Lower leg skin (tissue), 4 donors: Measurements from ENCODE around the gene MYH9. TPM values are rescaled to one million over a fixed set of nuclear protein-coding genes. Genes with fewer than 3 reads are reported as not detected.

Experiments
- DNase-seq, 2 donors: peaks; one replicate each; pipeline ENCODE4 v3.0.0-alpha.2; 2019; ENCODE audit warnings: low spot score in 2 of 2
- H3K4me3 ChIP-seq: fragments of 200-600 bp; sonication (generic); 2 replicates; pipeline ENCODE4 v1.5.1; 2017; ENCODE audit warnings: mild to moderate bottlenecking, low read depth; ENCODE audit not compliant: poor library complexity, severe bottlenecking
- CTCF ChIP-seq, 3 donors: fragments of 450-650 bp; IDR thresholded peaks; one replicate each; pipeline ENCODE4 v1.5.1; 2016; ENCODE audit warnings: antibody characterized with exemption in 3 of 3, mild to moderate bottlenecking in 3 of 3, moderate library complexity in 2 of 3
- POLR2A ChIP-seq, 2 donors: fragments of 450-650 bp; IDR thresholded peaks; one replicate each; pipeline ENCODE4 v1.6.1; 2016 to 2017; ENCODE audit warnings: antibody characterized with exemption in 2 of 2, mild to moderate bottlenecking in 1 of 2, moderate library complexity in 1 of 2
- WGBS, 2 donors: methylation state at CpG; one replicate each; pipeline ENCODE4 v1.1.5; 2018; 5-methylcytosine and 5-hydroxymethylcytosine counted together
- intact Hi-C: fragments of 100-400 bp; cut with DNase I; formaldehyde crosslinking; loops from one replicate; pipeline ENCODE4 v1.15.0; 2023; ENCODE audit warnings: low total_unique reads
- total RNA-seq, 4 donors: library from RNA; depleted of rRNA; stranded (reverse); fragments of >200 nt; gene quantifications; one replicate each; pipeline ENCODE4 v1.1.0, GENCODE V29; 2016

MYH9 gene
- total RNA-seq, 4 donors from 2014 or later = 258 to 335 (median 307) TPM

- TF ChIP-seq CTCF (IDR thresholded peaks at IDR 0.05) (no peak), POLR2A (IDR thresholded peaks at IDR 0.05) (no peak)
- 0 to 1% methylated on average over 16 to 38 of the region's 91 CpGs for WGBS, 2 donors
- DNase-seq = peak; percentile 58 to 95
- intact Hi-C loops = loop anchor here (10.0 kb wide), 1 partner anchor 52 kb away; no protein-coding TSS in a partner anchor
- H3K4me3 ChIP-seq = peak overlapping the region; percentile 93
Observed at GRCh38 chr22:36386900-36387708, 663 bp downstream of the MYH9 start.

GRCh38 chr22:36386351-36386899 is 1.3 kb downstream of the MYH9 start:
- peak overlapping the region; percentile 93 for H3K4me3 ChIP-seq
- intact Hi-C loops = loop anchor here (10.0 kb wide), 1 partner anchor 52 kb away; no protein-coding TSS in a partner anchor
- WGBS, 2 donors = 0 to 1% methylated on average over 18 of the region's 18 CpGs
- no peak for TF ChIP-seq POLR2A (IDR thresholded peaks at IDR 0.05)
- no peak for TF ChIP-seq CTCF (IDR thresholded peaks at IDR 0.05)
- peak in 1 of 2 donors; percentile 41 for DNase-seq

GRCh38 chr22:36385491-36386350 is 2.0 kb downstream of the MYH9 start:
- intact Hi-C loops = loop anchor here (10.0 kb wide), 1 partner anchor 51 kb away; no protein-coding TSS in a partner anchor
- 6 to 7% methylated on average over 12 of the region's 12 CpGs for WGBS, 2 donors
- H3K4me3 ChIP-seq = peak overlapping the region; percentile 93
- DNase-seq = no peak
- TF ChIP-seq CTCF (IDR thresholded peaks at IDR 0.05) (no peak), POLR2A (IDR thresholded peaks at IDR 0.05) (no peak)

GRCh38 chr22:36384766-36385481 is 2.8 kb downstream of the MYH9 start:
- intact Hi-C loops = loop anchor here (10.0 kb wide), 1 partner anchor 50 kb away; no protein-coding TSS in a partner anchor
- DNase-seq = no peak
- TF ChIP-seq POLR2A (IDR thresholded peaks at IDR 0.05) (no peak), CTCF (IDR thresholded peaks at IDR 0.05) (no peak)
- no peak overlapping the region for H3K4me3 ChIP-seq
- WGBS, 2 donors = 7% methylated on average over 7 of the region's 7 CpGs

- TF ChIP-seq CTCF (IDR thresholded peaks at IDR 0.05) = no peak
- TF ChIP-seq POLR2A (IDR thresholded peaks at IDR 0.05) = no peak
- no peak for DNase-seq
- 33 to 52% methylated on average over 4 of the region's 4 CpGs for WGBS, 2 donors
- intact Hi-C loops = loop anchor here (10.0 kb wide), 1 partner anchor 48 kb away; no protein-coding TSS in a partner anchor
- no peak overlapping the region for H3K4me3 ChIP-seq
Observed at GRCh38 chr22:36383110-36383581, 4.6 kb downstream of the MYH9 start.
